Transverse colon (tissue), 4 donors: ENCODE measurements around the gene SLU7.

Source experiments
- EP300 ChIP-seq: sonication (generic); formaldehyde crosslinking; IDR thresholded peaks from one replicate; pipeline ENCODE4 v1.6.1; 2017; ENCODE audit warnings: antibody characterized with exemption, low read depth
- POLR2A ChIP-seq: fragments of 450-650 bp; IDR thresholded peaks from one replicate; pipeline ENCODE4 v1.6.1; 2016; ENCODE audit warnings: antibody characterized with exemption, mild to moderate bottlenecking, moderate library complexity
- POLR2AphosphoS5 ChIP-seq, 3 donors: sonication (generic); formaldehyde crosslinking; IDR thresholded peaks; one replicate each; pipeline ENCODE4 v1.6.1; 2016; ENCODE audit warnings: antibody characterized with exemption in 3 of 3
- TF ChIP-seq, protein P1 (sequence below), 5 experiments: fragments of 200-600 bp in 3 of 5; fragments of 450-650 bp in 2 of 5; sonication (generic) in 3 of 5; IDR thresholded peaks; 1 replicate in 2 of 5; 2 replicates in 3 of 5; pipeline ENCODE4 v1.5.1; 2016 to 2017; ENCODE audit warnings: antibody characterized with exemption in 5 of 5, inconsistent platforms in 3 of 5, mild to moderate bottlenecking in 2 of 5, moderate library complexity in 1 of 5

DNA sequence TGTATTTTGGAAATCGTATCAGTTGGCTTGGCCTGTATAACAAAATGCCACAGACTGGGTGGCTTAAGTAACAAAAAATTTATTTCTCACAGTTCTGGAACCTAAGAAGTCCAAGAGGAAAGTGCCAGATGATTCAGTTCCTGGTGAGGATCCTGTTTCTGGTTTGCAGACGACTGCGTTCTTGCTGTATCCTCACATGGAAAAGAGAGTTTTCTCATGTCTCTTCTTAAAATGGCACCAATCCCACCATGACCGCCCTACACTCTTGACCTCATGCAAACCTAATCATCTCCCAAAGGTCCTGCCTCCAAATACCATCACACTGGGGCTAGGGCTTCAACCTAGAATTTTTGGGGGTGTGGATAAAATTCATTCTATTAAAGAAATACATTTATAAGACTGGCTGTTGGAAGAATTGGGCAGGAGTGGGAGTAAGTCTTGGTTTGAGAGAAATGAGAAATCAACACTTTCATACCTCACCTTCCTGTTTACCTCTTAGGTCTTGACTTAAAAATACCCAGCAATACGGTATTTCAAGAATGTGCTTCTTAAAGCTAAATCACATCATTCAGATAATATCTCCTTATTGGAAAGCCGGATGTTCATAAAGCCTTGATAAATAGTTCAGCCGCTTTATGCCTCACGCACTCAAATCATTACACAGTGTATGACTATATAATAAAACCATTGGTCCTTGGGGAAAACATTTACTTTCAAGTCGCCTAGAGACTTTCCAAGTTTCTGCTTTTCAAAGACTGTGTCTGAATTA is 31.5 kb upstream of the SLU7 start:
- TF ChIP-seq POLR2A, result no peak
- TF ChIP-seq, protein P1, sequence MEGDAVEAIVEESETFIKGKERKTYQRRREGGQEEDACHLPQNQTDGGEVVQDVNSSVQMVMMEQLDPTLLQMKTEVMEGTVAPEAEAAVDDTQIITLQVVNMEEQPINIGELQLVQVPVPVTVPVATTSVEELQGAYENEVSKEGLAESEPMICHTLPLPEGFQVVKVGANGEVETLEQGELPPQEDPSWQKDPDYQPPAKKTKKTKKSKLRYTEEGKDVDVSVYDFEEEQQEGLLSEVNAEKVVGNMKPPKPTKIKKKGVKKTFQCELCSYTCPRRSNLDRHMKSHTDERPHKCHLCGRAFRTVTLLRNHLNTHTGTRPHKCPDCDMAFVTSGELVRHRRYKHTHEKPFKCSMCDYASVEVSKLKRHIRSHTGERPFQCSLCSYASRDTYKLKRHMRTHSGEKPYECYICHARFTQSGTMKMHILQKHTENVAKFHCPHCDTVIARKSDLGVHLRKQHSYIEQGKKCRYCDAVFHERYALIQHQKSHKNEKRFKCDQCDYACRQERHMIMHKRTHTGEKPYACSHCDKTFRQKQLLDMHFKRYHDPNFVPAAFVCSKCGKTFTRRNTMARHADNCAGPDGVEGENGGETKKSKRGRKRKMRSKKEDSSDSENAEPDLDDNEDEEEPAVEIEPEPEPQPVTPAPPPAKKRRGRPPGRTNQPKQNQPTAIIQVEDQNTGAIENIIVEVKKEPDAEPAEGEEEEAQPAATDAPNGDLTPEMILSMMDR (IDR thresholded peaks at IDR 0.05), result no peak
- TF ChIP-seq POLR2AphosphoS5 (IDR thresholded peaks at IDR 0.05), result no peak
- no peak for TF ChIP-seq EP300
